ENCODE data around the gene SHANK3.

GRCh38 chr22:50672041-50672440, 582 bp upstream of the SHANK3 start:
- no peak for TF ChIP-seq EZH2 (IDR thresholded peaks at IDR 0.05; ENCODE audit: low read depth, unreplicated experiment)
- TF ChIP-seq CTCF (conservative IDR thresholded peaks at IDR 0.05; ENCODE audit: low read depth in 2 of 2) = no peak
